HL-60 (cell line): ENCODE data around the gene LRRC74A.

Source experiments
- GABPA ChIP-seq: IDR thresholded peaks from 2 replicates; pipeline ENCODE4 v1.6.1; 2012; ENCODE audit warnings: low read depth
- POLR2AphosphoS5 ChIP-seq: IDR thresholded peaks from 2 replicates; pipeline ENCODE4 v1.6.1; 2012; ENCODE audit warnings: low read depth
- SPI1 ChIP-seq: IDR thresholded peaks from 2 replicates; pipeline ENCODE4 v1.6.1; 2012; ENCODE audit warnings: low read depth, mild to moderate bottlenecking, borderline replicate concordance
- TF ChIP-seq, protein P1 (sequence below): IDR thresholded peaks from one replicate; pipeline ENCODE4 v1.5.1; 2011; ENCODE audit warnings: low read length, control low read depth, inconsistent platforms; ENCODE audit not compliant: insufficient read depth
- TF ChIP-seq, protein P2 (sequence below): IDR thresholded peaks from 2 replicates; pipeline ENCODE4 v1.6.1; 2012; ENCODE audit warnings: low read depth; ENCODE audit not compliant: insufficient replicate concordance

DNA sequence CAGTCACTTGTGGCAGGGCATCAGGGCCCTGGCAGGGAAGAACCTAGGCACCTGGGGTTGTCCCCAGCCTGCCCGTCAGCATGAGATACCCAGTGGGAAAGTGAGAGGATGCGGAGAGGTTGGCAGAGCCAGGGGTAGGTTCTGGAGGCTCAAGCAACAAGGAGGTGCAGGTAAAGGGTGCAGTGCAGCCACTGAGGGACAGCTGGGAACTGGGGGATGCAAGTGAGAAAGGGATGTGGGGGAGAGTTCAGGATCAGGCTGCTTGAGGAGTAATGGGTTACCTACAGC lies 46.2 kb upstream of the LRRC74A start:
- TF ChIP-seq SPI1: no peak
- TF ChIP-seq, protein P1, sequence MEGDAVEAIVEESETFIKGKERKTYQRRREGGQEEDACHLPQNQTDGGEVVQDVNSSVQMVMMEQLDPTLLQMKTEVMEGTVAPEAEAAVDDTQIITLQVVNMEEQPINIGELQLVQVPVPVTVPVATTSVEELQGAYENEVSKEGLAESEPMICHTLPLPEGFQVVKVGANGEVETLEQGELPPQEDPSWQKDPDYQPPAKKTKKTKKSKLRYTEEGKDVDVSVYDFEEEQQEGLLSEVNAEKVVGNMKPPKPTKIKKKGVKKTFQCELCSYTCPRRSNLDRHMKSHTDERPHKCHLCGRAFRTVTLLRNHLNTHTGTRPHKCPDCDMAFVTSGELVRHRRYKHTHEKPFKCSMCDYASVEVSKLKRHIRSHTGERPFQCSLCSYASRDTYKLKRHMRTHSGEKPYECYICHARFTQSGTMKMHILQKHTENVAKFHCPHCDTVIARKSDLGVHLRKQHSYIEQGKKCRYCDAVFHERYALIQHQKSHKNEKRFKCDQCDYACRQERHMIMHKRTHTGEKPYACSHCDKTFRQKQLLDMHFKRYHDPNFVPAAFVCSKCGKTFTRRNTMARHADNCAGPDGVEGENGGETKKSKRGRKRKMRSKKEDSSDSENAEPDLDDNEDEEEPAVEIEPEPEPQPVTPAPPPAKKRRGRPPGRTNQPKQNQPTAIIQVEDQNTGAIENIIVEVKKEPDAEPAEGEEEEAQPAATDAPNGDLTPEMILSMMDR: no peak
- no peak for TF ChIP-seq GABPA
- no peak for TF ChIP-seq POLR2AphosphoS5
- TF ChIP-seq, protein P2, sequence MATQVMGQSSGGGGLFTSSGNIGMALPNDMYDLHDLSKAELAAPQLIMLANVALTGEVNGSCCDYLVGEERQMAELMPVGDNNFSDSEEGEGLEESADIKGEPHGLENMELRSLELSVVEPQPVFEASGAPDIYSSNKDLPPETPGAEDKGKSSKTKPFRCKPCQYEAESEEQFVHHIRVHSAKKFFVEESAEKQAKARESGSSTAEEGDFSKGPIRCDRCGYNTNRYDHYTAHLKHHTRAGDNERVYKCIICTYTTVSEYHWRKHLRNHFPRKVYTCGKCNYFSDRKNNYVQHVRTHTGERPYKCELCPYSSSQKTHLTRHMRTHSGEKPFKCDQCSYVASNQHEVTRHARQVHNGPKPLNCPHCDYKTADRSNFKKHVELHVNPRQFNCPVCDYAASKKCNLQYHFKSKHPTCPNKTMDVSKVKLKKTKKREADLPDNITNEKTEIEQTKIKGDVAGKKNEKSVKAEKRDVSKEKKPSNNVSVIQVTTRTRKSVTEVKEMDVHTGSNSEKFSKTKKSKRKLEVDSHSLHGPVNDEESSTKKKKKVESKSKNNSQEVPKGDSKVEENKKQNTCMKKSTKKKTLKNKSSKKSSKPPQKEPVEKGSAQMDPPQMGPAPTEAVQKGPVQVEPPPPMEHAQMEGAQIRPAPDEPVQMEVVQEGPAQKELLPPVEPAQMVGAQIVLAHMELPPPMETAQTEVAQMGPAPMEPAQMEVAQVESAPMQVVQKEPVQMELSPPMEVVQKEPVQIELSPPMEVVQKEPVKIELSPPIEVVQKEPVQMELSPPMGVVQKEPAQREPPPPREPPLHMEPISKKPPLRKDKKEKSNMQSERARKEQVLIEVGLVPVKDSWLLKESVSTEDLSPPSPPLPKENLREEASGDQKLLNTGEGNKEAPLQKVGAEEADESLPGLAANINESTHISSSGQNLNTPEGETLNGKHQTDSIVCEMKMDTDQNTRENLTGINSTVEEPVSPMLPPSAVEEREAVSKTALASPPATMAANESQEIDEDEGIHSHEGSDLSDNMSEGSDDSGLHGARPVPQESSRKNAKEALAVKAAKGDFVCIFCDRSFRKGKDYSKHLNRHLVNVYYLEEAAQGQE: no peak
